GM12878 (cell line): ENCODE results near the gene FKBP7. TPM values are rescaled to one million over a fixed set of nuclear protein-coding genes. Genes with fewer than 3 reads are reported as not detected.

Experiments used
- ATAC-seq: fragments of 200-7000 bp; cut with Tn5 transposase; 3 replicates; pipeline ENCODE4 v1.9.1; 2020; ENCODE audit warnings: mild to moderate bottlenecking, moderate library complexity
- BruUV-seq: library from RNA; stranded (reverse); fragments of 400-500 nt; replicated peaks from 2 replicates; lab custom pipeline; 2021; lab: Mats Ljungman, UMichigan
- CTCF ChIA-PET: fragments of 300-600 bp; sonication (Branson Sonifier 250); formaldehyde crosslinking; extraction: SDS; loops from one replicate; lab custom pipeline; 2021; ENCODE audit warnings: inconsistent platforms; lab: Yijun Ruan, JAX
- POLR2A ChIA-PET: fragments of 350-600 bp; formaldehyde crosslinking; extraction: SDS; loops from one replicate; lab custom pipeline; 2021; ENCODE audit warnings: inconsistent platforms; lab: Charles Lee
- RAD21 ChIA-PET: fragments of 300-600 bp; sonication (Branson Sonifier 250); formaldehyde crosslinking; loops from one replicate; lab custom pipeline; 2023; ENCODE audit warnings: antibody characterized with exemption; ENCODE audit not compliant: unreplicated experiment; lab: Charles Lee
- SMC1A ChIA-PET: fragments of 300-600 bp; sonication (Branson Sonifier 250); formaldehyde crosslinking; loops from one replicate; lab custom pipeline; 2023; ENCODE audit not compliant: unreplicated experiment, uncharacterized antibody; lab: Charles Lee
- DNase-seq: peaks from one replicate; pipeline ENCODE4 v3.0.0-alpha.2; 2011; ENCODE audit warnings: low read depth, low spot score
- FAIRE-seq: peaks from 3 replicates; lab custom pipeline; 2011; peaks lifted over from hg19 to GRCh38; lab: Jason Lieb, UNC
- H2AFZ ChIP-seq: 2 replicates; pipeline ENCODE4 v1.6.0; 2011; ENCODE audit warnings: low read depth, low read length, control low read depth; ENCODE audit not compliant: control insufficient read depth
- H3K27ac ChIP-seq: 2 replicates; pipeline ENCODE4 v1.5.1; 2011; ENCODE audit warnings: control low read depth; ENCODE audit not compliant: control insufficient read depth, insufficient read depth
- H3K27me3 ChIP-seq, 2 experiments: replicated peaks in 1 of 2; 2 replicates each; pipeline versions ENCODE4 v1.6.0 to v1.6.1; 2011; ENCODE audit warnings: low read length in 1 of 2; ENCODE audit not compliant: control insufficient read depth in 2 of 2, insufficient read depth in 2 of 2
- H3K36me3 ChIP-seq, 2 experiments: 2 replicates each; pipeline ENCODE4 v1.5.1; 2011; ENCODE audit warnings: low read length in 1 of 2; ENCODE audit not compliant: control insufficient read depth in 2 of 2, insufficient read depth in 2 of 2
- H3K4me1 ChIP-seq: 2 replicates; pipeline ENCODE4 v1.6.1; 2011; ENCODE audit warnings: mild to moderate bottlenecking, low read length, moderate library complexity, mixed read lengths; ENCODE audit not compliant: control insufficient read depth, insufficient read depth
- H3K4me2 ChIP-seq: 2 replicates; pipeline ENCODE4 v1.6.0; 2011; ENCODE audit warnings: control low read depth; ENCODE audit not compliant: control insufficient read depth, insufficient read depth
- H3K4me3 ChIP-seq: fragments of 200-600 bp; sonication (generic); 2 replicates; pipeline ENCODE4 v1.5.1; 2016
- H3K79me2 ChIP-seq: 2 replicates; pipeline ENCODE4 v1.6.0; 2011; ENCODE audit warnings: low read length; ENCODE audit not compliant: control insufficient read depth, insufficient read depth
- H3K9ac ChIP-seq: 2 replicates; pipeline ENCODE4 v1.8.0; 2011; ENCODE audit warnings: low read length, control low read depth, mixed read lengths; ENCODE audit not compliant: control insufficient read depth, insufficient read depth
- H3K9me3 ChIP-seq: replicated peaks from 3 replicates; pipeline ENCODE4 v1.5.1; 2011; ENCODE audit warnings: mild to moderate bottlenecking, low read length; ENCODE audit not compliant: control insufficient read depth, insufficient read depth
- H4K20me1 ChIP-seq: 2 replicates; pipeline ENCODE4 v1.6.0; 2011; ENCODE audit not compliant: control insufficient read depth, insufficient read depth
- ASH2L ChIP-seq: fragments of 300-600, 200-600 bp; sonication (generic); IDR thresholded peaks from 2 replicates; pipeline ENCODE4 v1.6.1; 2017; ENCODE audit warnings: low read depth, mild to moderate bottlenecking, borderline replicate concordance
- CHD4 ChIP-seq: fragments of 200-600 bp; sonication (generic); IDR thresholded peaks from 2 replicates; pipeline ENCODE4 v1.6.1; 2016; ENCODE audit warnings: mild to moderate bottlenecking
- RUNX3 ChIP-seq: IDR thresholded peaks from 2 replicates; pipeline ENCODE4 v1.6.1; 2012; ENCODE audit warnings: low read length, inconsistent platforms
- ZBED1 ChIP-seq: IDR thresholded peaks from 2 replicates; pipeline ENCODE4 v1.6.1; 2016; ENCODE audit warnings: borderline replicate concordance
- ZZZ3 ChIP-seq: IDR thresholded peaks from 2 replicates; pipeline ENCODE4 v1.6.1; 2011; ENCODE audit warnings: low read depth; ENCODE audit not compliant: control insufficient read depth, insufficient read length
- WGBS: methylation state at CpG from one replicate; pipeline ENCODE4 v1.1.6; 2016; ENCODE audit warnings: low lambda C conversion rate; ENCODE audit not compliant: insufficient replicate concordance, insufficient coverage; ENCODE audit errors: missing lambda C conversion rate; 5-methylcytosine and 5-hydroxymethylcytosine counted together
- in situ Hi-C: fragments of 300-500 bp; cut with MboI; formaldehyde crosslinking; loops from 9 replicates; pipeline ENCODE4 v1.14.3; 2018; ENCODE audit warnings: mixed read lengths
- intact Hi-C: fragments of 100-400 bp; cut with micrococcal nuclease; formaldehyde crosslinking; loops from one replicate; pipeline ENCODE4 v1.14.2; 2022; ENCODE audit not compliant: unreplicated experiment
- polyA plus RNA-seq, 11 experiments: library from polyadenylated mRNA; depleted of rRNA in 4 of 11; unstranded in 6 of 11; stranded (reverse) in 5 of 11; fragments of >200 nt; fragmentation: Nextera tagmentation in 4 of 11; fragmentation: Illumina TruSeq in 1 of 11; extraction: Ambion mirVana in 4 of 11; extraction: Trizol in 1 of 11; gene quantifications; 1 replicate in 1 of 11; 2 replicates in 10 of 11; pipeline versions ENCODE4 v1.2.1 to v1.2.3, GENCODE V29; 2011 to 2016; ENCODE audit warnings: inconsistent platforms in 2 of 11, missing spikeins in 2 of 11, low read depth in 1 of 11
- total RNA-seq, 4 experiments: library from RNA; depleted of rRNA in 3 of 4; stranded (reverse); fragments of >200 nt in 3 of 4; fragmentation: Illumina TruSeq in 1 of 4; extraction: Trizol in 1 of 4; gene quantifications; 2 replicates each; pipeline versions ENCODE4 v1.2.1 to v1.2.3, GENCODE V29; 2013 to 2021

Gene FKBP7
- total and polyA plus RNA-seq, 10 of the 15 experiments (the other 5 are each of a cell fraction or from before 2014, with no cell fraction given): 5.6 to 16.7 (median 12.5) TPM

GRCh38 chr2:178523596-178524134 is 45.3 kb upstream of the FKBP7 start:
- ATAC-seq: peak; percentile 50
- WGBS: 6% methylated on average over 8 of the region's 8 CpGs
- in situ Hi-C loops: no loop called here
- TF ChIP-seq RUNX3: peak; percentile 21; the same call in 1 of the 2 replicates
- TF ChIP-seq ZZZ3: no peak
- TF ChIP-seq ZBED1: no peak
- TF ChIP-seq CHD4: no peak
- no peak for TF ChIP-seq ASH2L
- RAD21 ChIA-PET: interaction anchor here (1.0 to 1.5 kb wide), 5 partner anchors 12 to 74 kb away, joined by 3 to 7 read pairs (median 3); no protein-coding TSS in a partner anchor
- TSS peak; percentile 67 for BruUV-seq
- Histone ChIP-seq H3K4me1 (peaks cover 15% of the 10 kb centered on the region), H3K27ac (peak overlapping the region; percentile 74), H4K20me1 (no peaks in the 10 kb centered on the region), H3K9me3 (no peaks in the 10 kb centered on the region; the same call in 1 of the 3 replicates), H2AFZ (peak overlapping the region; percentile 74), H3K9ac (peak overlapping the region; percentile 70), H3K4me3 (peak overlapping the region; percentile 80), H3K36me3 (no peaks in the 10 kb centered on the region), H3K79me2 (peaks cover 43% of the 10 kb centered on the region), H3K27me3 (no peaks in the 10 kb centered on the region), H3K4me2 (peak overlapping the region; percentile 72)
- SMC1A ChIA-PET: interaction anchor here (0.8 to 2.8 kb wide), 12 partner anchors 9 to 109 kb away, joined by 3 to 11 read pairs (median 4); partner anchors contain the start of gene PLEKHA3
- DNase-seq: no peak
- CTCF ChIA-PET: interaction anchor here (1.0 to 2.7 kb wide), 6 partner anchors 13 to 74 kb away, joined by 3 to 10 read pairs (median 5); no protein-coding TSS in a partner anchor
- no peak for FAIRE-seq
- intact Hi-C loops: loop anchor here (2.0 to 10.0 kb wide), 3 partner anchors 45 to 731 kb away; partner anchors contain the start of genes FKBP7 and RBM45
- POLR2A ChIA-PET: interaction anchor here (1.0 to 1.7 kb wide), 8 partner anchors 9 to 74 kb away, joined by 3 to 7 read pairs (median 4); no protein-coding TSS in a partner anchor
